OCI-LY1 (cell line): ENCODE results near the gene SERF2.

Source experiments
- CTCF ChIP-seq: fragments of 200-600 bp; sonication (generic), shearing (Covaris generic); IDR thresholded peaks from 2 replicates; pipeline ENCODE4 v1.5.1; 2017; ENCODE audit warnings: mild to moderate bottlenecking, antibody characterized with exemption, low read length, moderate library complexity, mixed read lengths
- EZH2 ChIP-seq: fragments of 200-600 bp; sonication (generic), shearing (Covaris generic); IDR thresholded peaks from 2 replicates; pipeline ENCODE4 v1.8.0; 2017; ENCODE audit warnings: borderline replicate concordance, mixed run types, mild to moderate bottlenecking, antibody characterized with exemption, low read length, moderate library complexity, mixed read lengths

- no peak for TF ChIP-seq CTCF
- no peak for TF ChIP-seq EZH2
Measured at GRCh38 chr15:43826508-43827341, 34.6 kb downstream of the SERF2 start, which contains the start of gene WDR76.
